Activated naive CD4-positive, alpha-beta T cell treated with anti-CD3 and anti-CD28 coated beads, Interleukin-2, amount 50 U/mL, for 16 hours (primary cell): ENCODE measurements around the gene NRGN.

Source experiments
- DNase-seq: peaks from one replicate; pipeline ENCODE4 v3.0.0-alpha.2; 2020

NRGN gene

DNA sequence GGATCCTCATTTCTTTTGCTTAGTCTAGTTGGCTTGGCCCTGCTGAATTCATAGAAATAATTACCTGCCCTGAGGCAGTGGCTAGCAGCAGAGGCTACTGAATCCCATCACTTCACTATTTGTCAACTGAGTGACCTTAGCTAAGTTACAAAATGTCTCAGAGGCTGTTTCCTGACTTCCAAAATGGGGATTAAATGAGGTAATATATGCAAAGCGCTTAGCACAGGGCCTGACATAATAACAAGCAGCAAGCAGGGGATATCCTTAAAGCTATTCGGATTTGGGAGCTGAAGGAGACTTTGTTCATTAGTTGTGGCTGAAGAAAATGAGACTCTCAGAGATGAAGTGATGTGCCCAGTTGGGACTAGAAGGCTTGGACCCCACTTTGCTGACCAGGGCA lies 2.8 kb downstream of the NRGN start:
- no peak for DNase-seq

DNA sequence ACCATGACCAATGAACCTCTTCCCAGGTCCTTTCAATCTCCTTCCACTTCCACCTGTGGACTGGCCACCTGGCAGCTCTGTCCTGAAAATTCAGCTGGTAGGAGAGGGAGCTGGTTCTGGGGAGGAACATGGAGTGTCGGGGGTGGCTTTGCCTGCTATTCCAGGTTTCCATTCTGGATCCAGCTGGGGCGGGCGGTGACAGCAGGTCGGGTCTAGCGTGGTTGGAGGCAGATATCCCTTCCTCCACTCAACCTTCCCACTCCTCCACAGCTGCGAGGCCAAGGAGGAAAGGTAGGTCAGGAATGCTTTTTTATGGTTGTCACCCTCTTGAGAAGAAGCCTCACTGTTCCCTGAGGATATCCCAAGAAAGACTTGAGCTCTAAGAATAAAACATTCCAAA lies 3.3 kb downstream of the NRGN start:
- DNase-seq, result no peak

DNA sequence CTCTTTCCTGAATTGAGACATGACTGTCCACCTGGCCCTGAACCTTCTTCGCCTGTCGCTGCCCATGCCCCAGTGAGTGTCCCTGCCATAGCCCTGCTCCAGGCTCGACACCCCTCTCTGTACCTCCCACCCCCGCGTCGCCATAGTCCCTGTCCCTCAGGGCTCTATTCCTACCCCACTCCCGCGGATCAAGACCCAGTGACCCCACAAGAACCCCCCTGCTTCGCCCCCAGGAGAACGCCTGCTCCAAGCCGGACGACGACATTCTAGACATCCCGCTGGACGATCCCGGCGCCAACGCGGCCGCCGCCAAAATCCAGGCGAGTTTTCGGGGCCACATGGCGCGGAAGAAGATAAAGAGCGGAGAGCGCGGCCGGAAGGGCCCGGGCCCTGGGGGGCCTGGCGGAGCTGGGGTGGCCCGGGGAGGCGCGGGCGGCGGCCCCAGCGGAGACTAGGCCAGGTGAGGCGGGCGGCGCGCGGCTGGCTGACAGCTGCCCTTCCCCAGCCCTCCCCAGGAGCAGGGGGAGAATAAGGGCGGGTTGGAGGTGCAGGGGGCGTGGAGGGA lies 5.6 kb downstream of the NRGN start:
- DNase-seq, result no peak

DNA sequence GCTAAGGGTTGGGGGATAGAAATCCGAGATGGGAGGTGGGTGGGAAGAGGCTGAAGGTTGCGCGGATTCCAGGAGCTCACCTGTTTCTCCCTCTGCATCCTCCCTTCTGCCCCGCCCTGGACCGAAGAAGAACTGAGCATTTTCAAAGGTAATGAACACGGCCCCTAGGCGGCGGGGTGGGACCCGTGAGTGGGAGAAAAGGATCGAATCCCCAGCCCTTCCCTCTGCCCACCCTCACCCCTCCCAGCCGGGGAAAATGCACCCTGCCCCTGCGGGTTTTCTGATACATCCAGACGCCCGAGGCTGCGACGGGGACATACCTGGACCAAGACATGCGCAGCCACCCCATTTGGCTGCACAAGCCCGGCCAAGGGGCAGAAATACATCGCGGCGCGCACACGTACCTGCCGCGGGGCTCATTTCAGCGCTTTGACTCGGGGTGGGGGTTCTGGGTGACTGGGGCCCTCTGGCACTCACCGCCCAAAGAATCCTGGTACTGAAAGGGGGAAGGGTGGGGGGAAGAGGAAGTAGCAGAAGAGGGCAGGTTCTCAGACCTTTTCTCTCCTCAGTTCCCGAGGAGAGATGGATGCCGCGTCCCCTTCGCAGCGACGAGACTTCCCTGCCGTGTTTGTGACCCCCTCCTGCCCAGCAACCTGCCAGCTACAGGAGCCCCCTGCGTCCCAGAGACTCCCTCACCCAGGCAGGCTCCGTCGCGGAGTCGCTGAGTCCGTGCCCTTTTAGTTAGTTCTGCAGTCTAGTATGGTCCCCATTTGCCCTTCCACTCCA lies 6.3 kb downstream of the NRGN start:
- DNase-seq, result peak; percentile 41

DNA sequence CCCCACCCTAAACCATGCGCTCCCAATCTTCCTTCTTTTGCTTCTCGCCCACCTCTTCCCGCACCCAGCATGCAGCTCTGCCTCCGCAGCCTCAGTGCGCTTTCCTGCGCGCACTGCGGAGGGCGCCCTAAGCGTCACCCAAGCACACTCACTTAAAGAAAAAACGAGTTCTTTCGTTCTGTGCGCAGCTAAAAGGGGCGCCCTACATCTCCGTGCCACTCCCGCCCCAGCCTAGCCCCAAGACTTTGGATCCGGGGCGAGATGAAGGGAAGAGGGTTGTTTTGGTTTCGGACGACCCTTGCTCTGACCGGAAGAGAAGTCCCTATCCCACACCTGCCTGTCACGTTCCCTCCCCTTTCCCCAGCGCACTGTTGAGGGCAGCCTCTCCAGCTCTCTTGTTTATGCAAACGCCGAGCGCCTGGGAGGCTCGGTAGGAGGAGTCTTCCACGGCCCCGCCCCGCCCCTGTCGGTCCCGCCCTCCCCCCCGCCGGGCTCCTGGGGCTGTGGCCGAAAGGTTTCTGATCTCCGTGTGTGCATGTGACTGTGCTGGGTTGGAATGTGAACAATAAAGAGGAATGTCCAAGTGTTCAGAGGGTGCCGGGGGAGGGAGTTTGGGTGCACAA lies 7.0 kb downstream of the NRGN start:
- peak; percentile 74 for DNase-seq

DNA sequence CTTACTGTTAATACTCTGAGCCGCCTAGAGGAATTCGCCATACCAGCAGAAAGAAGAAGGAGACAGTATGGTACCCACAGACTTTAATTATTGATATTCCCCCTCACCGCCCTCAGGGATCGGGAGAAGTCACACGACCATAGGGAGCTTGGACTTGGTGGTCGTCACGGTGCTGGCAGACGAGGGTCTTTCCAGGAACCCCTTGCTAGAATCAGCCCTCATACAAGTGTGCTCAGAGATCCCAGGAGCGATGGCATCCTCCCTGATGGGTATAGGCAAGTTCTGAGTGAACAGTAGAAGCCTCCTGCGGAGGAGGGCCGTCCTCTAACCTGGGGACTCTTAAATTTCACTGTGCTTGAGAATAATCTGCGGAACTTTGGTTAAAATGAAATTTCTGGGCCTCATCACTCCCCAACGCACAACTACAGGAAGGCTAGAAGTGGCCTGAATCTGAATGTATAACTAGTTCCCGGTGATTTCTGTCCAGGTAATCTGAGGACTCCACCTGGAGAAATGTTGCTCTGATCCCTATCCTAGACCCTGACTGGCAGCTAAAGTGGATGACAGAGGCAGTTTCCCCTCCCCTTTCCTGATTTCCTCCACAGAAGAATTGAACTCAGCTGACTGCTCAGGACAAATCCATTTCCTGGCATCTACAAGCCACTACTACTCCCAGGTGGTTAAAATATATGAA lies 7.8 kb downstream of the NRGN start:
- DNase-seq, result no peak

DNA sequence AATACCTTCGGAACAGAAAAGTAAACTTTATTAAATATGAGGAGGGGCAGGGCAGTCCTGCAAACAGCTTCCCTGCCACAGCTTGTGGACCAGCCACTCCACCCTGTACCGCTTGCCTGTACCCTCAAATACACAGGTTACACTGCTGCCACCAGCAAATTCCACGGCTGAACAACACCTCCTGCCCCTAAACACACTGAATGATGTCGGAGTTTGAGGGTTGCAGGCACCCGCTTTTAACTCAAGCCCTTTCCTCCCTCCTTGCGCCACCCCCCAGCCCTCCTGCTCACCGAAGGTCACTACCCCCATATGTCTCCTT lies 8.3 kb downstream of the NRGN start:
- no peak for DNase-seq

DNA sequence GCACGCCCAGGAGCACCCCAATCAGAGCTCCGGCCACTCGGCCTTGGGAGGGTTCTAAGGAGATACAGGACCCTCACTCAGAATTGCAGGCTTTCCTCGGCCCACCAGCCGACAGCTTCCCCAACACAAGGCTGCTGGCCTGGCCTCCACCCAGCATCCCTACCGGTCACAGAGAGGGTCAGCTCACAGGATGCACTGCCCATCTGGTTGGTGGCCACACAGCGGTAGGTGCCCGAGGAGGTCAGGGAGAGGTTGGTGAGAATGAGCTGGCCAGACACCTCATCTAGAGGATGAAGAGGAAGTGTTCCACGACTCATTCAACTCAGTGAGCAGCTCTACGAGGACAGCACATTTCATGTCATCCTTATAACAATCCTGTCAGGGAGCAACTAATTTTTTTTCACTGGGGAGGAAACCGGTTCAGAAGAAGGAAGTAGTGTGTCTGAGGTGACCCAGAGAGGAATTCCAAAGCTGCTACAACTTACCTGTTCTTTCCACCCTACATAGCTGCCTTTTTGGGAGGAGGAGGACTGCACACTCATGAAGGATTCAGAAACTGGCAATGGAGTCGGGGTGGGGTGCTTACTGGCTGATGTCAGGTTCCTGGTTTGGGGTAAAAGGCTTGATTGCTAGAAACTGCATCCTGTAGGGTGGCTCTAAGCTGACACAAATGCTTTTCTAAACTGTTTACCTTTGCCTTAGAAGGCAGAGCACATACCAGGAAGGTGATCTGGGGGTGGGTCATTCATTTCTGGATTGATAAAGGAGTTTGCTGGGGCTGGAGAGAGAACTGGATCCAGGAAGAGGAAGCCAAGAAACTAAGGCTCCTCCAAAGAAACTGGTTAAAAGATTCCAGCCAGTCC lies 9.0 kb downstream of the NRGN start:
- DNase-seq, result no peak

DNA sequence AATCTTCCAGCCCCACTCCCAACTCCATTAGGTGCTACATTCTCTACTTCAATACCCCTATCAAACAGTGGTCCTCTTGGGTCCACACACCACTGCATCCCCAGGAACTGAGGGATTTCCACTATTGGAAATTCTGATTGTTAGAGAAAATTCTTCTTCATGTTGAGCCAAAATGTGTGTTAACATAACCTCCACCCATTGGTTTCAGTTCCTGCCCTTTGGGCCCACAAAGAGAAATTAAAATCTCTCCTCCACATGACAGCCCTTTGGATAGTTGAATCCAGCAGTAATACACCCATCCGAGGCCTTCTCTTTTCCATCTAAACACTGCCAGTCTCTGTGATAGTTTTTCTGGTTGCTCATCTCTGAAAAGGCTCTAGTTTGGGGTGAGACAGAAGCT lies 10.2 kb downstream of the NRGN start:
- no peak for DNase-seq

DNA sequence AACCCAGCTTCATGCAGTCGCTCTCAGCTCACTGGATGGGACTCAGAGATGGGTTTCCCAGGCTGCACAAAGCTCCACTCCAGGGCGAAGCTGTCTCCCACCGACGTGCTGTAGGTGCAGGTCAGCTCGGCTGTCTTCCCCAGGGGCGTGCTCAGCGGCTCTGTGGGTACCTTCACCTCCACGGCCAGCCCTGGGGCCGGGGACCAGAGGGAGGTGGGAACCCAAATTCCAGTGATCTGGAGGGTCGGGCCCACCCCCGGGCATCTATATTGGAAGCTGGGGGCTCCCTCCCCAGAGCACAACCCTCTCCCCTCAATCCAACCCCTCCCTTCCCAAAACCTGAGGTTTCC lies 11.6 kb downstream of the NRGN start:
- no peak for DNase-seq

DNA sequence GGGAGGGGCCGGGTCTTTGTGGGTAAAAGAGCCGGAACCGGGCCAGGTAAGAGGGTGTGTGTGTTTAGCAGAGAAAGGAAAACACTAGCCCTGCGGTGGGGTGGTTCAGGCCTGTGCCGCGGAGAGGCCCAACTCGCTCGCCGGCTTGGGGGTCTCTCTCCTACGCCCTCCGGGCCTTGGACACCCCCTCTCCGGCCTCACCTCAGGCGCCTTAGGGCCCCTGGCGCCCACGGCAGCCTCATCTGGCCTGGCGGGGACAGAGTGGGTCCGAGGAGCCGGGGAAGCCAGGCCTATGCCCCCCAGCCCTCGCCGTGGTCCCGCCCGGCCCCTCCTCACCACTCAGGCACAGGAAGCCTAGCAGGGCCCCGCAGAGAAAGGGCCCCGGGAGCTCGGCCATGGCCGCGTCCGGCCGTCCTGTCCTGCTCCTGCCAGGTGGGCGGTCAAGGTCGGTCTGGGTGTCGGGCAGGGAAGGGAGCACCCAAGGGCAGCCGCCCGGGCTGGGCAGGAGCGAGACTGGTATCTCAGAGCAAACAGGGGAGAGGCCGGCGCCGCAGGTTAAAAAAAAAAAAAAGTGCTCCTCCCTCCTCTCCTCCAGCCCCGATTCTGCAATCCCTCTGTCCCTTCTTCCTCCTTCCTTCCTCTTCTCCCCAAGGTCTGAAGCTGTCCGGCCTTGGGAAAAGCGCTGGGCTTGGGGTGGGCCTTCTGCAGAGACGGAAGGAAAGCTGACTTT lies 12.2 kb downstream of the NRGN start, which contains the start of gene VSIG2:
TSS of gene VSIG2 (minus strand) at position 515 of the 730 bp plus-strand sequence. CDS start at position 397, 118 bp downstream.
- DNase-seq, result no peak

DNA sequence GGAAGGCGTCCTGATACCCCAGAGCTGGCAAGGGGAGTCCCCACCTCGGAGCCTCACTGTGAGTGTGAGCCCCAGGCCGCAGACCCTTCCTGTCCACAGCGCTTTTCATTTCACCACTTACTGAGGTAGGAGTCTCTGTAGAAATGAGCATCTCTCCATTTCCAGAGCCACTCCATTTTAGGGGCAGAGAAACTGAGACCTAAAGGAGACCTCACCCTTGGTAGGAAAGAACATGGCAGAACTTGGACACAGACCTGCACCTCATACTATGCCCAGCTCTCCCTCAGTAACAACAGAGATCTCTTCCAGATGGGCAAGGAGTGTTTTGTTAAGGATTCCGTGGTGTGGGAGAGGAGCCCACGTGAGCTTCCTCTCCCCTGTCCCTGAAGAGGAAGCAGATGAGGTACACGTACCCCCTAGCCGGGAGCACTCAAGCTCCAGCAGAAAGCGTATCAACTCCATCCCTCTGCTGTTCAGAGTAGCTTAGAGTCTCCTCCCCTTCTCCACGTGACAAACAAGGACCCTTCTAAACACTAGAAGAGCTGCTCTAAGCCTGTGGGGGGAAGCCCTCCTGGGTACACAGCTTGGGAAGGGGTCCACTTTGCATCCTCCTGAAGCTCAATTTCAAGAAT lies 12.8 kb downstream of the NRGN start:
- no peak for DNase-seq

DNA sequence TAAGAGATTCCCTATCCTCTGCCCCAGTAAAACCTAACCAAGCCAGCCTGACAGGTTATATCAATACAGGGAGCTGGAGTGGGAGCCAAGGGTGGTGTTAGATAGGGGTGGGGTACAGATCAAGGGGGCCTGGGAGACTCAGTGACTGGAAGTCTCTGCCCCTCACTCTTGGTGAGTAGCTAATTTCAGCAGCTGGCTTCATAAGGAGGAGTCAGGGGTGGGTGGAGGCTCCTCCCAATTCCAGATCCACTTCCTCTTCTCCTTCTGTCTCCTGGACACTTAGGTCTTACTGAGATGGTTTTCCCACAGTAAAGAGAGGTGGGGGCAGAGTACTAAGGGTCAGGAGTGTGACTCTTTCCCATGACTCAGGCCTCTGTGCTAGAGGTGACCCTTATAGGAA lies 13.5 kb downstream of the NRGN start:
- no peak for DNase-seq

DNA sequence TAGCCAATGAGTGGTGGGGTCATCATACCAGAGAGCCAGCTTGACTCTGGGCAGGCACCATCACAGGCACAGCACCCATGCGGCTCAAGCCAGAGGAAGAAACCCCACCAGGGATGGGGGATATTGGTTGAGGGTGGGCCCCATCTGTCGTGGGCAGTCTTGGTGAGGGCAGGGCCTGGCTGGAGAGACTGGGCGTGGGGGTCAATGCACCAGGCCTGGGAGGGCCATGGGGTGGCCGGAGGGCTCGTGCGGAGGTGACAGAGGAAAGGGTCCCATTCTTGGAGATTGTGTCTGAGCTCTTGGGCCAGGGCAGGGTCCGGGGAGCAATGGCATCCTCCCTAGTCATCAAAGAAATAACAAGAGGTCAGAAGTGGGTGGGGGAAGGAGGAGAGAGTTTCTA lies 13.9 kb downstream of the NRGN start:
- no peak for DNase-seq

DNA sequence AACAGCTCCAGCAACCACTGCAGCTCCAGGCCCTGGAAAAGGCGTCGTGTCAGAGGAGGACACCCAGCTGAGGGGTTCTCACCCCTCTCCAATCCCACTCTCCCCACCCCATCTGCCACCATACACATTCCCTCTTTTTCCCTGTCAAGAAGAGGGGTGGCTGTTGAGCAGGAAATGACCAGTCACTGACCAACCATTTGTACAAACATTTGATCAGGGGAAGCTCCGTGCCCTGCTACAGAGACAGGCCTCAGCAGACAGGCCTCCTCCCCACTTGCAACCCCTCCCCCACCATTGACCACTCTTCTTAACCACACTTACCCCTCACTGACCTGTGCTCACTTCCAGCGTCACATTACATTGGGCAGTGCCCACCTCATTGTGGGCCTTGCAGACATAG lies 14.6 kb downstream of the NRGN start:
- no peak for DNase-seq

DNA sequence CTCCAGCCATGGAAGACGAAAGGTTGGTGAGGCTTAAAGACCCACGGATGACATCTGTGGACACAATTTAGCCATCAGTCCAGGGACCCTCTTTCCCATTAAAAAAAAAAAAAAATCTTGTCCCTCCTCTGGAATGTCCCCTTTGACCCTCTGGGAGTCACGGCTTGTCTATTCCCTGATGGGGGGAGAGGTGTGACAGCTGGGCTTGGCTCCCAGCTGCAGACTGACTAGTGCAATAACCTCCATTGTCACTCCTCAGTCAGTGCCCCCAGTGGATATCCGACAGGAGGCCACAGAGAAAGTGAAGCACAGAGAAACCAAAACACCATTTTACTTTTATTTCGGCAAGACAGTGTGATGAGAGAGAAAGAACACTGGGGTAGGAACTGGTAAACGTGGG lies 15.0 kb downstream of the NRGN start:
- no peak for DNase-seq

DNA sequence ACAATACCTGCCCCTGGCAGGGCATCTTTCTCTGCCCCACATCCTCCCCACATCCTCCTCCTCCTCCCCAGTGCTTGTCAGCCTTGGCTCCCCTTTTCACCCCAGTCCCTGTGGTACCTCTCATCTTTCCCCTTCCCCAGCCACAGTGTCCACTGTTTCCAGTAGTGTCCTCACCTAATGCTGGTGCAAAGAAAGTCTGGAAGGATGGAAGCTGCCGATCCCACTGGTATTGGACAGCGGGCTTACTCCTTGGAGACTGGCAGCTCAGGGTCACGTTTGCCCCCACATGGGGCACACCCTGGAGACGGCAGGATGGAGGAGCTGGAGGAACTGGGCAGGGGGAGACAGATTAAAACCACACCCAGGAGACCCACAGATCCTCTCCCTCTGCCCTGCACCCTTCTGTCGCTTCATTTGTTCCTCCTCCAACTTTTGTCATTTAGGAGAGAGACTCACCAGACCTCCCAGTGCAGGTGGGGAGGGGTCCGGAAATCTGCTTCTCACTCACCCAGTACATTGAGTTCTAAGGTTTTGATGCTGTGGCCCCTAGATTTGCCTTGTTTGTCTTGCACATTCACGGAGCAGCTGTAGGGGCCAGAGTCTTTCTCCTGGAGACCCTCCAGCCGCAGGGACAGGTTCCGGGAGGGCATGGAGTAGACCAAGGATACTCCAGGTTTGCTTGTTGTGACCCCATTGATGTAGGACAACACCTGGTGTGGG lies 16.5 kb downstream of the NRGN start:
- DNase-seq, result no peak

DNA sequence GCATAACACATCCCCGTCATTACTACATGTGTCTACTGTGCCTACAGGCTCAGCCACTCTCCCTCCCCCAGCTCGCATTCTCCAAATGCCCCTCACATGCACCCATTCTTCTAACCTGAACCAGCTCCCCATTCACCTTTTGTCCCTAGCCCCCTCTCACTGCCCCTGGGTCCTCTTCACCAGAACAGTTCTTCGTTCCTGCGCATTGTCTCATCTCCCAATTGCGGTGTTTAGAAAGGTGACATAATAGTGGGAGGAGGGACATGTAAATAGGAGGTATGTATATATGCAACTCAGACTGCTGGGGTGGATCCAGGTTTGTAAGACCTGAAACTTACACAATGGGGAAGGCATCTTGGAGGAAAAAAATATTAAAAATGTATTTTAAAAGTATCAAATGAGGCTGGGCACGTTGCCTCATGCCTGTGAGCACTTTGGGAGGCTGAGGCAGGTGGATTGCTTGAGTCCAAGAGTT lies 17.0 kb downstream of the NRGN start:
- no peak for DNase-seq

DNA sequence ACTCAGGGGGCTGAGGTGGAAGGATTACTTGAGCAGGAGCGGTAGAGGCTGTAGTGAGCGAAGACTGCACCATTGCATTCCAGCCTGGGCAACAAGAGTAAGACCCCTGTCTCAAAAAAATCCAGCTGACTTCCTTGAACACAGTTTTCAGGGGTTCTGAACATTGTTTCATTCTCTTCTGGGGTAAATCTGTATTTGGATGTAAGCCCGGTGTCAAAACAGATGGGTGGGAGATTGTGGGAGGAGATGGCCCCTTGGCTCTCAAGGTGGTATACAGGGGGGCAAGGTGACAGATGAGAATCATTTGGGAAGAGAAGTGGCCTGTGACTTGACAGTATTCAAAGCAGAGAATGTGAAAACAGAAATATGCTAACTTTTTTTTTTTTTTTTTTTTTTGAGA lies 17.6 kb downstream of the NRGN start:
- DNase-seq, result no peak

DNA sequence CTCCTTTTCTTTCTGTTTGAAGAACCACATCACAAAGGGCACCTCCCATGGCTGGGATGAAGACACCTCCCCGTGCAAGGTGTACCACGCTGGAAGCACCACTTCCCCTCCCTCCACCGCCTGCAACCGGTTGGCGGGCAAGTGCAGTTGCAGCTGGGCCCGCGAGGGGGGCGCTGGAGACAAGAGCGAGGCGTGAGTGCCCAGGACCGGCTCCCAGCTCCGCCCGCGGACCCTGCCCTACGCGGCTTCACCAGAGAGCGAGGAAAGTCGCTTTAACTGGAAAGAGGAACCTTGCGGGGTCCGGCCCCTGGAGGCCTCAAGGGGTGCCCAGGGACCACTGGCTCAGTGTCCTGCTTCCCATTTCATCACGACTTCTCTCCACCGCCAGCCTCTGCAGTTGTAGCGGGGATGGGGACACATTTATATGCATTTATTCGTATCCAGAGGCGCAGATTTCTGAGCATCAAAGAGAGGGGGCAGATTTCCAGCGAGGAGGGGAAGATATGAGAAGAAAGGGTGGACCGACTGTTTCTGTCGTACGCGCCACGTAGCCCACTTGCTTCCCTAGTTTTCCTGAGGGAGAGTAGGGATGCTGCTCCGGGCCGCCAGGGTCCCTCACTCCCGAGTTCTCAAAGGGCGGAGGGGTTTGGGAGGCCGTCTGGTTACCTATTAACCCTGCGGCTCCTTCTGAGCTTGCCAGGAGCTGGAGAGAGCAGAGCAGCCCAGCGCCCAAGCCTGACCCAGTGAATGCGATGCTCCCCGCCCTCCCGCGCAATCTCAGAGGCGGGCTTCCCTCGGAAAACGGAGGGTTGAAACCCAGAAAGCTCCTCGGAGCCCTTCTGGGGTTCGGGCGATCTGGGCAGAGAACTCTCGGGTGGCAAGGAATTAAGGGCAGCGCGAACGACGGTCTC lies 18.9 kb downstream of the NRGN start:
- DNase-seq, result peak; percentile 70
